ENCODE measurements around the gene GLT1D1. TPM values are rescaled to one million over a fixed set of nuclear protein-coding genes. Genes with fewer than 3 reads are reported as not detected.
"Not testable (repeated sequence)": the region's sequence is repeated elsewhere in the genome, so short reads cannot be mapped to it uniquely, and the experiment has no call there.

The GLT1D1 gene
- total RNA-seq, 2 donors from 2014 or later = 0.07 to 0.60 TPM

DNA sequence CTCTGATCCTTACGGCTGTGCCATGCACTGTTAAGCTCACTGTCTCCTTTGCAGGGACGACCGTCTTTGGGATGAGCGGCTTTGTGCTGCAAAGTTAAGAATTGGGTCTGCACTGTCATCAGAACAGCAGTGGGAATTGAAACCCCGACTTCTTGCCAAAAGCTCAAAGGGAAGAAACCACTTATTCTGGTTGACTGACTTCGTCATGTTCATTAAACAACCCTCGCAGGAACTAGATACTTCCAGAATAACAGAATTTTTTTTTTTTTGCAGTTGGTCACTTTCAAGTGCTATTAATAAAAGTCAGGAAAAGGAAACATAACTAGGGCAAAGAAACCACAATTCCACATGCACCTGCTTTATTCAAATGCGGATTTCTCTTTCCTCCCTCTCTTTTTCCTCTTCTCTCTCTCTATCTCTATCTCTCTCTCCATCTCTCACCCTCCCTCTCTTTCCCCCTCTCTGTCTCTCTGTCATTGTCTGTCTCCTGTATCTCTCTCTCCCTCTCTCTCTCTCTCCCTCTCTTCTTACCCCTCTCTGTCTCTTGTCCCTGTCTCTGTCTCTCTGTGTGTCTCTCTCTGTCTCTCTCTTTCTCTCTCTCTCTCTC, 12.3 kb upstream of the GLT1D1 start:
- peak overlapping the region in 1 of 2 donors; percentile 4 for H3K27ac Mint-ChIP-seq
- H3K9me3 Mint-ChIP-seq = no peaks in the 10 kb centered on the region
- ATAC-seq (no peak), DNase-seq (ENCODE audit: low spot score in 2 of 2) (no peak)
- no peaks in the 10 kb centered on the region for H3K36me3 Mint-ChIP-seq

DNA sequence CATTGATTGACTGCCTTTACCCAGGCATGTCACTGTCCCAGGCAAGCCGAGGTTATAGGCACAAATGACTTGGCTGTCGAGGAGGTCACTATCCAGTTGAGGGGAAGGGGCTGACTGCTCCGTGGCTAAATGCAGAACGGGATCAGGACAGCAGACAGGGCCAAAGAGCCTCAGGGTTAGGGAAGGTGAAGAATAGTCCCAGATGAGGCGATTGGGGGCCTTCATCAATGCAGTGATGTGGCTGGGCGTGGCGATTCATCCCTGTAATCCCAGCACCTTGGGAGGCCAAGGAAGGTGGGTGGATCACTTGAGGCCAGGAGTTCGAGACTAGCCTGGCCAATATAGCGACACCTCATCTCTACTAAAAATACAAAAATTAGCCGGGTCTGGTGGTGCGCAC, 10.7 kb upstream of the GLT1D1 start:
- no peak for DNase-seq (ENCODE audit: low spot score in 2 of 2)
- no peak for ATAC-seq
- Mint-ChIP-seq H3K9me3 (no peaks in the 10 kb centered on the region), H3K36me3 (no peaks in the 10 kb centered on the region), H3K27ac (no peak overlapping the region)

DNA sequence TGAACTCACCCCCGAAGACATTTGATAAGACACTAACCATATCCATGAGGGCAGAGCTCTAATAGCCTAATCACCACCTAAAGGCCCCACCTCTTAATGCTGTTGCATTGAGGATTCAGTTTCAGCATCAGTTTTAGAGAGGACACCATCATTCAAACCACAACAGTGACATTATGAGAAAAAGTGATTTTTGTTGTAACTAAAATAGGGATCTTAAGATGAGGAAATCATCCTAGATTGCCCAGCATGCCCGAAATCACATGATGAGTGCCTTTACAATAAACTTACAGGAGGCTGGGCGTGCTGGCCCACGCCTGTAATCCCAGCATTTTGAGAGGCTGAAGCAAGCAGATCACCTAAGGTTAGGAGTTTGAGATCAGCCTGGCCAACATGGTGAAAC, 9.7 kb upstream of the GLT1D1 start:
- no peak for DNase-seq (ENCODE audit: low spot score in 2 of 2)
- ATAC-seq = no peak
- Mint-ChIP-seq H3K36me3 (no peaks in the 10 kb centered on the region), H3K27ac (no peak overlapping the region), H3K9me3 (no peaks in the 10 kb centered on the region)

DNA sequence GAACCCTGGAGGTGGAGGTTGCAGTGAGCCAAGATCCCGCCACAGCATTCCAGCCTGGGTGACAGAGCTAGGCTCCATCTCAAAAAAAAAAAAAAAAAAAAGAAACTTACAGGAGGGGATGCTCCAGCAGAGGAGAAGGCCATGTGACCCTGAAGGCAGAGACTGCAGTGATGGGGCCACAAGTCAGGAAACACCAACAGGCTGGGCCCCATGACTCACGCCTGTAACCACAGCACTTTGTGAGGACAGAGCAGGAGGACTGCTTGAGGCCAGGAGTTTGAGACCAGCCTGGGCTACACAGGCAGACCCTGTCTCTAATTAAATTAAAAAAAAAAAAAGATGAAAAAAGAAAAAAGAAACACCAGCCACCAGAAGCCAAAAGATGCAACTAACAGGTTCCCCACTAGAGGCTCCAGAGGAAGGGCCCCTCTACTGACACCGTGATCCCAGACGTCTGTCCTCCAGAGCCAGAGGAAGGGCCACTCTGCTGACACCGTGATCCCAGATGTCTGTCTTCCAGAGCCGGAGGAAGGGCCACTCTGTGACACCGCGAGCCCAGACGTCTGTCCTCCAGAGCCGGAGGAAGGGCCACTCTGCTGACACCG, 9.1 kb upstream of the GLT1D1 start:
- Mint-ChIP-seq H3K9me3 (no peaks in the 10 kb centered on the region), H3K27ac (no peak overlapping the region), H3K36me3 (no peaks in the 10 kb centered on the region)
- ATAC-seq (peak; percentile 83 to 86), DNase-seq (ENCODE audit: low spot score in 2 of 2) (no peak)

DNA sequence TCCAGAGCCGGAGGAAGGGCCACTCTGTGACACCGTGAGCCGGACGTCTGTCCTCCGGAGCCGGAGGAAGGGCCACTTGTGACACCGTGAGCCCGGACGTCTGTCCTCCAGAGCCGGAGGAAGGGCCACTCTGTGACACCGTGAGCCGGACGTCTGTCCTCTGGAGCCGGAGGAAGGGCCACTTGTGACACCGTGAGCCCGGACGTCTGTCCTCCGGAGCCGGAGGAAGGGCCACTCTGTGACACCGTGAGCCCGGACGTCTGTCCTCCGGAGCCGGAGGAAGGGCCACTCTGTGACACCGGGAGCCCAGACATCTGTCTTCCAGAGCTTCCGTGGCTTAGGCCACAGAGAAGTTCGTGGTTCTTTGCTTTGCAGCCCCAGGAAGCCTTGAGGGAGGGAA, 6.6 kb upstream of the GLT1D1 start:
- not testable (repeated sequence) for H3K36me3 Mint-ChIP-seq; H3K9me3 Mint-ChIP-seq; DNase-seq (ENCODE audit: low spot score in 2 of 2); H3K27ac Mint-ChIP-seq; ATAC-seq

DNA sequence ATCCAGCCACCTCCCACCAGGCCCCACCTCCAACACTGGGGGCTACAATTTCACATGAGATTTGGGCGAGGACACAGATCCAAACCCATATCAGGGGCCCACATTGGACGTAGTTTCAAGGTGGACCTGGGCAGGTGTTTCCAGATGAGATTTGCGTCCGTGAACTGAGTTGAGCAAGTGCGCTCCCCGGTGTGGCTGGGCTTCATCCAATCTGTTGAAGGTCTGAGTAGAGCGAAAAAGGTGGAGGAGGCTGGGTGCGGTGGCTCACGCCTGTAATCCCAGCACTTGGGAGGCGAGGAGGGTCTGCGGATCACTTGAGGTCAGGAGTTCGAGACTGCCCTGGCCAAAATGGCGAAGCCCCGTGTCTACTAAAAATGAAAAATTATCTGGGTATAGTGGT, 4.9 kb upstream of the GLT1D1 start:
- DNase-seq (ENCODE audit: low spot score in 2 of 2) (no peak), ATAC-seq (no peak)

DNA sequence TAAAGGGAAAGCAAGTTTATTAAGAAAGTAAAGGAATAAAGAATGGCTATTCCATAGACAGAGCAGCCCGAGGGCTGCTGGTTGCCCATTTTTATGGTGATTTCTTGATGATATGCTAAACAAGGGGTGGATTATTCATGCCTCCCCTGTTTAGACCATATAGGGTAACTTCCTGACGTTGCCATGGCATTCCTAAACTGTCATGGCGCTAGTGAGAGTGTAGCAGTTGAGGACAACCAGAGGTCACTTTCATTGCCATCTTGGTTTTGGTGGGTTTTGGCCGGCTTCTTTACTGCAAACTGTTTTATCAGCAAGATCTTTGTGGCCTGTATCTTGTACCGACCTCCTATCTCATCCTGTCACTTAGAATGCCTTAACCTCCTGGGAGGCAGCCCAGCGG, 3.5 kb upstream of the GLT1D1 start:
- not testable (repeated sequence) for H3K9me3 Mint-ChIP-seq; H3K36me3 Mint-ChIP-seq; ATAC-seq; H3K27ac Mint-ChIP-seq; DNase-seq (ENCODE audit: low spot score in 2 of 2)

More for the DNA sequence above, 4.9 kb upstream of the GLT1D1 start:
- Mint-ChIP-seq H3K36me3 (no peaks in the 10 kb centered on the region), H3K9me3 (no peaks in the 10 kb centered on the region), H3K27ac (no peak overlapping the region)

DNA sequence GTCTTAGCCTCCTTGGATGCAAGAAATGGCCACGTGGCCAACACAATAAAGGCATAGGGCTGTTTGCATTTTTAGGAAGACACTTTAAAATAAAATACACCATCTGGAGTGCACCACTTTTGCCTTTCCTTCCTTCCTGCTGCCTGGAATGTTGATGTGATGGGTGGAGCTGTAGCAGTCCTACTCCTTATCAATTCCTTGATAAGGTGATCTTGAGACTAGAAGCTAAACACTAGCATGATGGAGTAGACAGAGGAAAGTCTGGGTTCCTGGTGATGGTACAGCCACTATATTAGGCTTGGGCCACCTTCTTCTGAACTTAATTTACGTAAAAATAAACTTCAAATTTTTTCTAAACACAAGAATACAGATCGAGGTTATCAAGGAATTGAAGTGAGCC, 2.9 kb upstream of the GLT1D1 start:
- Mint-ChIP-seq H3K27ac (no peak overlapping the region), H3K9me3 (no peaks in the 10 kb centered on the region), H3K36me3 (peaks cover 5 to 8% of the 10 kb centered on the region in 2 donors)
- ATAC-seq (no peak), DNase-seq (ENCODE audit: low spot score in 2 of 2) (no peak)

DNA sequence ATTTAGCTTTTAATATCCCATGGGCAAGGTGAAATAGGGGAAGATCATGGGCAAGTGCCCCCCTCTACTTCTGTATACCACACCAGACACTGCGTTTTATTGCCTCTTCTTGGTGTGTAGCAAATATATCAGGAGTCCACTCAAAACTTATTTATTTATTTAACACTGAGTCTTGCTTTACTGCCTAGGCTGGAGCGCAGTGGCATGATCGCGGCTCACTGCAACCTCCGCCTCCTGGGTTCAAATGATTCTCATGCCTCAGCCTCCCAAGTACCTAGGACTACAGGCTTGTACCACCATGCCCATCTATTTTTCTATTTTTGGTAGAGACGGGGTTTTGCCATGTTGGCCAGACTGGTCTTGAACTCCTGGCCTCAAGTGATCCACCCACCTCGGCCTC, 1.8 kb upstream of the GLT1D1 start:
- not testable (repeated sequence) for ATAC-seq; H3K27ac Mint-ChIP-seq; H3K9me3 Mint-ChIP-seq; DNase-seq (ENCODE audit: low spot score in 2 of 2)
- H3K36me3 Mint-ChIP-seq = peaks cover 5 to 13% of the 10 kb centered on the region in 2 donors

DNA sequence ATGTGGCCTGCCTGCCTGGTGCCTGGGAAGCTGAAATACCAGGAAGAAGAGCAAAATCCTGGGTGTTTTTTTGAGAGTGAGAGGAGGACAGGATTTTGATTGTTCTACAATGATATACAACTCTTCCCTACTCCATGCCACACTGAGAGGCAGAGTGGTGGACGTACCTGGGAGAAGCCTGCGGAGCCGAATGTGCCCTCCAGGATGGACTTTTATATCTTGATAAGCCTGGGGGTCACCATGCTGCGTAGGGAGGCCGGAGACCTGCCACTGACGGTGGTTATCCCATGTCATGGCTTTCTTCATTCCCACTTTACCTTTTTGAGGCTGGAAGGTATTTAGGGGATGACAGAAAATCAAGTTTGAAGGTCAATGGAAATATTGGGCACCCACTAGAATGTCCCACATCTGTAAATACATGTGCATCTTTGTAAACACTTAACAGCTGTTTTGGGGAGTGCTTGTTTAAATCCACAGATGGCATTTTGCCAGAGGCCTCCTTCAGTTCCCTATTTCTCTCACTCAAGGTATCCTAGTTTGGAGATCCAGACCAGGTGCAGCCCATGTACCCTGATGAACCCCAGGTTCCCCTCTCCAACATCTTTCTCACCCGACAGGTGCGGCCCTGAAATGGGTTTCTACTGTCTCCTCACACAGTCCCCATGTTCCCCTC, 1.1 kb upstream of the GLT1D1 start:
- ATAC-seq (no peak), DNase-seq (ENCODE audit: low spot score in 2 of 2) (no peak)
- Mint-ChIP-seq H3K27ac (no peak overlapping the region), H3K9me3 (no peaks in the 10 kb centered on the region), H3K36me3 (peaks cover 5 to 15% of the 10 kb centered on the region in 2 donors)

DNA sequence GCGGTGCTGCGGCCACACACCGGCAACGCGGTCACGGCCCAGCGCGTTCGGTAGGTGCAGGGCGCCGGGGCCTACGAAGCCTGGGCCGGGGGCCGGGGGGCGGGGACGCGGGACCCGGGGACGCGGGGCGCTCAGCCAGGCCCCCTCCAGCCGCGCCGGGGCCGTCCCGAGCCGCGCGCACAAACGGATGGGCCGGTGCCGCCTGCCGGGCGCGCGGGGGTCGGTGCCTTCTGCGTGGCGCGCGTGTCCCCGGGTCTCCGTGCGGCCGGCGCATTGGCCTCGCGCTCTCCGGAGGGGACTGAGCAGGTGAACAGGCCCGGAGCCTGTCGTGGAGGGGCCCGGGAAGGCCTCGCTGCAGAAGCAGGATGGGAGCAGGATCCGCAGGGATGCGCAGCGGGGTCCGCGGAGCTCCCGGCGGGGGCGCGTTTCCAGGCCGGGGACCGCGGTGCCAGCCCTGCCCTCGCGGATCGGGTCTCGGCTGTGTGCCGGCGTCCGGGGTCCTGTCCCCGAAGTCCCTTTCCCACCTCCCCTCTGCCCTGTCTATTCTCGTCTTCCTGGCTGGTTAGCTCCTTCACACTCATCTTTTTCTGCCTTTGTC, 421 bp downstream of the GLT1D1 start:
- peak in 1 of 2 donors; percentile 18 for ATAC-seq
- Mint-ChIP-seq H3K27ac (no peak overlapping the region), H3K9me3 (no peaks in the 10 kb centered on the region), H3K36me3 (peaks cover 5 to 15% of the 10 kb centered on the region in 2 donors)
- no peak for DNase-seq (ENCODE audit: low spot score in 2 of 2)

DNA sequence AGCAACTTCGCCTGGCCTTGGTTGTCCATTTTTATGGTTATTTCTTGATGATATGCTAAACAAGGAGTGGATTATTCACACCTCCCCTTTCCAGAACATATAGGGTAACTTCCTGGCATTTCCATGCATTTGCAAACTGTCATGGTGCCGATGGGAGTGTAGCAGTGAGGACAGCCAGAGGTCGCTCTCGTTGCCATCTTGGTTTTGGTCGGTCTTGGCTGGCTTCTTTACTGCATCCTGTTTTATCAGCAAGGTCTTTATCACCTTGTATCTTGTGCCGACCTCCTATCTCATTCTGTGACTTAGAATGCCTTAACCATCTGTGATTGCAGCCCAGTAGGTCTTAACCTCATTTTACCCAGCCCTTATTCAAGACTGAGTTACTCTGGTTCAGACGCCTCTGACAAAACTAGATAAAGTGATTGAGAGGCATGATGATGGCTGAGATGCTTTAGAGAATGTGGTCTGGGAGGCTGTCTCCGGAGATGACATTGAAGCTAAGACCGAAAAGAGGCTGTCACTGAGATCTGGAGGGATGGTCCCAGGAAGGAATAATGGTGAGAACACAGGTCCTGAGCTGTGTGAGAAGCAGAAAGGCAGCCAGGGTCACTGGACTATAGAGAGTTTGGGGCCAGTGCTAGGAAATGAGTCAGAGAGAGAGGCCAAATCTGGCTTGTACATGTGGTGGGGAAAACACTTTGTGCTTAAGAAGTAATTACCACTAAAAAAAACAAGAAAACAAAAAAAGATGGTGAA, 2.9 kb downstream of the GLT1D1 start:
- Mint-ChIP-seq H3K9me3 (no peaks in the 10 kb centered on the region), H3K27ac (no peak overlapping the region), H3K36me3 (peaks cover 5 to 15% of the 10 kb centered on the region in 2 donors)
- DNase-seq (ENCODE audit: low spot score in 2 of 2) (no peak), ATAC-seq (no peak)

DNA sequence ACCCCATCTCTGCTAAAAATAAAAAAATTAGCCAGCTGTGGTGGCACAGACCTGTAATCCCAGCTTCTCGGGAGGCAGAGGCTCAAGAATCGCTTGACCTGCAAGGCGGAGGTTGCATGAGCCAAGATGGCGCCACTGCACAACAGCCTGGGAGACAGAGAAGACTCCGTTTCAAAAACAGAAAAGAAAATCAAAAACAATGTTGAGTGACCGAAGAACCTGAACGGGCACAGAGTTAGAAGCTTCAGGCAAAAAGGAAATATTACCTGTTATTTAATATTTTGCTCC, 3.5 kb downstream of the GLT1D1 start:
- DNase-seq (ENCODE audit: low spot score in 2 of 2) = no peak
- Mint-ChIP-seq H3K36me3 (peaks cover 5 to 15% of the 10 kb centered on the region in 2 donors), H3K27ac (no peak overlapping the region)

DNA sequence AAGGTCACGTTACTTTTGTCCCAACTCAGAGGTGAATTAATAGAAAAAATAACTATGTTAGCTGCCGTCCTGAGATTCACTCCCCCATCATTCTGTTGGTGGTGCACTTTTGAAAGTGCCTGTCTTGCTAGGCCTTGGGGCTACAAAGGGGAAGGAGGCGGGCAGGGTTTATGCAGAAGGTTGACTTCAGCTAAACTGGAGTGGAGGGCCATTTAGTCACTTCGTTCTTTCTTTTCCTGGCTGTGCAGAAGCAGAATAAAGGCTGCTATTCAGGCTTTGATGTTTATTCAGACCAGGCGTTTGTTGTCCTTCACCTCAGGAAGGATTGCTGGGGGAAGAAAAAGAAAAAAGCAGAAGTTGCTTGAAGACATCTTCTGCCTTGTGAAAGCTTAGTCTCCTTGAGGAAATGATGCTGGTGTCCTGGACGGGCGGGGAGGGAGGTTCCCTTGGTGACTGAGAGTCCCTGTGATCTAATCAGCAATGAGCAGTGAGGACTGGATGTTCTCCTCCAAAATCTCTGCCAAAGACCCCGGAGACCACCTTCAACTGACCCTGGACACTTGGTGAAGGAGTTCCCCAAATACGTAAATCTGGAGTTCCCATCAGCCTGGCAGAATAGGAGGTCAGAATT, 4.0 kb downstream of the GLT1D1 start:
- peaks cover 5 to 15% of the 10 kb centered on the region in 2 donors for H3K36me3 Mint-ChIP-seq
- DNase-seq (ENCODE audit: low spot score in 2 of 2) = no peak
- no peak for ATAC-seq
- H3K27ac Mint-ChIP-seq = no peak overlapping the region
- no peaks in the 10 kb centered on the region for H3K9me3 Mint-ChIP-seq

More for the DNA sequence above, 3.5 kb downstream of the GLT1D1 start:
- no peaks in the 10 kb centered on the region for H3K9me3 Mint-ChIP-seq
- ATAC-seq = no peak

DNA sequence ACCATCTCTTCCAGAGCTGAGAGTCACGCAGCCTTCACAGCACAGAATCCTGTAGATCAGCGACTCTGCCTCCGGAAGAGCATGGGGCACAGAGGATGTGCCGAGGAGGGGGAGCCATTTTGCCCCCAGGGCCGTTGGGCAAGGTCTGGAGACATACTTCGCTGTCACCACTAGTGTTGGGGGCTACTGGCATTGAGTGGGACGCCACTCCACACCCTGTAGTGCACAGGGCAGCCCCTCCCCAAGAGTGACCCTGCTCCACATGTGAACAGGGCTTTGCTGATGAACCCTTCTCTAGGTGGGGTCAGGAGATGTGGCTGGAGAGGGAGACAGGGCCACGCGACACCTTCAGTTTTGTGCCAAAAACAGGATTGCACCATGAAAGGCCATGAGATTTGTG, 6.0 kb downstream of the GLT1D1 start:
- no peak for ATAC-seq
- Mint-ChIP-seq H3K36me3 (peaks cover 5 to 13% of the 10 kb centered on the region in 2 donors), H3K27ac (no peak overlapping the region)

DNA sequence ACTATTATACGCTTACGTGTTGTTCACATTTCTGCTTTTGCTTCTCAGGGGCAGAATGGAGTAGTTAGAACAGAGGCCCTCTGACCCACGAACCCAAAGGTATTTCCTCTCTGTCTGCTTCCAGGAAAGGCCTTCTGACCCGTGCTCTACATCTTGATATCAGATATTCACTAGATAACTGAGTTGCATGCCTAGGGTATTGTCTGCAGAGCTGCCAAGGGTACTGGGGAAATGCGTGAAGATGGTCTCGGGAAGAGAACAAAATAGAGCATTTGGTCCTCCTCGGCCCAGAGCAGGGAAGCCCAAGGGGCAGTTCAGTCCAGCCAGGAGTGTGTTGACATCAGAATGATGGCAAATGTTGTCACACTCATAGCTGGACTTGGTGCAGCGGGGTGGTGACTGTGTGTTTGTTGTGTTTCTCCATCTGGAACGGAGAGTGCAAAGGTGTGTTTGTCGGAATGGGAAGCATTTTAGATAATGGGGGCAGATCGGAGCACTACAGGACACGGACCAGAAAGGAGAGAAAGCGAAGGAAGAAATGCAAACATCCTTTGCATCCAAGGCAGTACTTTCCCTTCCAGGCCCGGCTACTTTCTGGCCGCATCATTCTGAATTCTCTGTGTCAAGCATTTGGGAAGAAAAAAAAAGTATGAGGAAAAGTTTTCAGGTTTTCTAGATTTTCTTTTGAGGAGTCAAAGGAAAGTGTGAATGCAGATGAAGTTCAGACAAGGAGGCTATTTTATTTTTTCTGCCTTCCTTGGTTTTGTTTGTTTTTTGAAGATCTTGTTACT, 8.1 kb downstream of the GLT1D1 start:
- DNase-seq (ENCODE audit: low spot score in 2 of 2) (no peak), ATAC-seq (no peak)
- Mint-ChIP-seq H3K36me3 (peaks cover 0 to 2% of the 10 kb centered on the region in 2 donors), H3K9me3 (no peaks in the 10 kb centered on the region), H3K27ac (no peak overlapping the region)

More for the DNA sequence above, 6.0 kb downstream of the GLT1D1 start:
- H3K9me3 Mint-ChIP-seq = no peaks in the 10 kb centered on the region
- no peak for DNase-seq (ENCODE audit: low spot score in 2 of 2)

Data from activated naive CD4-positive, alpha-beta T cell treated with anti-CD3 and anti-CD28 coated beads, Interleukin-2, amount 50 U/mL, for 72 hours (primary cell).